Naive thymus-derived CD8-positive, alpha-beta T cell (primary cell): ENCODE data around the gene COL16A1. TPM values are rescaled to one million over a fixed set of nuclear protein-coding genes. Genes with fewer than 3 reads are reported as not detected.

ENCODE experiments used
- ATAC-seq, 2 donors: fragments of 150-1000 bp; cut with Tn5 transposase in 1 of 2; sonication (Bioruptor Pico), chemical (Tn5 transposase) in 1 of 2; 1 replicate in 1 of 2; 2 replicates in 1 of 2; pipeline ENCODE4 v1.10.0; 2021; ENCODE audit warnings: mild to moderate bottlenecking in 2 of 2, moderate library complexity in 2 of 2
- POLR2A ChIA-PET: fragments of 350-600 bp; sonication (Branson Sonifier 250); formaldehyde crosslinking; loops from one replicate; lab custom pipeline; 2021; ENCODE audit warnings: antibody characterized with exemption; lab: Charles Lee
- DNase-seq, 10 donors: peaks; one replicate each; pipeline versions ENCODE4 v3.0.0 to v3.0.0-alpha.2; 2020 to 2022
- H3K27ac Mint-ChIP-seq, 10 donors: one replicate each; pipeline ENCODE4 v1.8.0; 2020 to 2022; ENCODE audit warnings: mild to moderate bottlenecking in 10 of 10, mixed read lengths in 10 of 10, moderate library complexity in 4 of 10, inconsistent platforms in 1 of 10
- H3K27me3 Mint-ChIP-seq, 5 donors: one replicate each; pipeline ENCODE4 v1.8.0; 2021 to 2022; ENCODE audit warnings: mixed read lengths in 5 of 5
- H3K36me3 Mint-ChIP-seq, 3 donors: one replicate each; pipeline ENCODE4 v1.8.0; 2020 to 2022; ENCODE audit warnings: mixed read lengths in 3 of 3, mild to moderate bottlenecking in 2 of 3, inconsistent platforms in 1 of 3
- H3K4me1 Mint-ChIP-seq, 4 donors: one replicate each; pipeline ENCODE4 v1.8.0; 2021 to 2022; ENCODE audit warnings: mixed read lengths in 4 of 4
- H3K4me3 Mint-ChIP-seq, 10 donors: one replicate each; pipeline ENCODE4 v1.8.0; 2020 to 2022; ENCODE audit warnings: mild to moderate bottlenecking in 10 of 10, mixed read lengths in 10 of 10, moderate library complexity in 6 of 10, inconsistent platforms in 1 of 10
- H3K9me3 Mint-ChIP-seq, 9 donors: one replicate each; pipeline ENCODE4 v1.8.0; 2020 to 2022; ENCODE audit warnings: mixed read lengths in 9 of 9, mild to moderate bottlenecking in 3 of 9, inconsistent platforms in 1 of 9, moderate library complexity in 1 of 9
- polyA plus RNA-seq, 3 donors: library from polyadenylated mRNA; unstranded; fragments of 300-500 nt; fragmentation: Illumina TruSeq; gene quantifications; one replicate each; pipeline ENCODE4 v1.2.3, GENCODE V29; 2021
- total RNA-seq, 8 experiments: library from RNA in 2 of 8; stranded (reverse) in 2 of 8; gene quantifications; one replicate each; pipeline ENCODE4 v1.2.3 and lab custom pipeline; 2021 to 2026

The COL16A1 gene
- total and polyA plus RNA-seq, 5 experiments from 2014 or later: 0.20 TPM; not detected in 4

GRCh38 chr1:31730336-31731048 is 26.7 kb upstream of the COL16A1 start:
- H3K9me3 Mint-ChIP-seq: no peaks in the 10 kb centered on the region
- H3K4me3 Mint-ChIP-seq: no peak overlapping the region
- peaks cover 0 to 2% (median 0%) of the 10 kb centered on the region in 5 donors for H3K27me3 Mint-ChIP-seq
- H3K36me3 Mint-ChIP-seq: no peaks in the 10 kb centered on the region
- POLR2A ChIA-PET: no interaction called here
- H3K27ac Mint-ChIP-seq: no peak overlapping the region
- no peak for ATAC-seq
- peaks cover 0 to 5% (median under 1%) of the 10 kb centered on the region in 4 donors for H3K4me1 Mint-ChIP-seq
- no peak for DNase-seq

DNA sequence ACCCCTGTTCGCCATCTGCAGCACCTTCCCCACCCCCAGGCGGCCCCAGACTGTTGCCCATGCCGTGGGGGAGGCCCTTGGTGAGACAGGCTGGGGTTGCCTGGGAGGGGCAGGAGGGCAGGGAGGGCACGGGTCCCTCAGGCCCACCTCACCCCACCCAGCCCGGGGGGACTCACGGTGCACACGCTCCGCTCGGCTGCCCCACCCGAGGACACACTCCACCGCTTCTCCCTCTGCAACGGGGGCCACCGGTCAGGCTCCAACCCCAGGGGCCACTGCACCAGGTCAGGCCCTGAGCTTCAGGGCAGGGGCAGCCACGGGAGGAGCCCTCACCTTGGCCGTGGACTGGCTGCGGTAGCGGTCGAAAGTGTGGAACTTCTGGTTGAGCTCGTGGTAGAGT is 24.0 kb upstream of the COL16A1 start:
- H3K9me3 Mint-ChIP-seq: peaks cover 0 to 1% (median 0%) of the 10 kb centered on the region in 9 donors
- POLR2A ChIA-PET: no interaction called here

DNA sequence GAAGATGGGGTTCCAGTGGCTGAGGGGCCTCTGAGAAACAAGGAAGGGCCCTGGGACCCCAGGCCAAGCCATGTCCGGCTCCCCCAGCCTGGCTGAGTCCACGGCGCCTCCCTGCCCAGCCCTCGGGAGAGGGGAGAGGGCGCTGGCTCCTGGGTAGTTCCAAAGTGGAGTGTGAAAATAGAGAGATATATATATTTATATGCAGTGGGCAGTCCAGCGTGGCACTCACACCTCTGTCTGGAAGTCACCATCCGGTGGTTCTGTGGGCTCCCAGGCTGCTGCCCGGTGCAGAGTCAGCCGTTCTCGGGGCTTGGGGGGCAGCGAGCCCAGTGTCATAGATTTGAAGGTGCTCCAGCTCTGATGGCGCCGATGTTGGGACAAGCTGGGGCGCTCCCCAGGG is 23.4 kb upstream of the COL16A1 start:
- H3K4me1 Mint-ChIP-seq: peaks cover 0 to 5% (median under 1%) of the 10 kb centered on the region in 4 donors
- POLR2A ChIA-PET: no interaction called here

More for the DNA sequence above, 24.0 kb upstream of the COL16A1 start:
- Mint-ChIP-seq H3K27me3 (peaks cover 0 to 3% (median 2%) of the 10 kb centered on the region in 5 donors), H3K36me3 (no peaks in the 10 kb centered on the region), H3K27ac (no peak overlapping the region), H3K4me3 (no peak overlapping the region), H3K4me1 (peaks cover 0 to 5% (median under 1%) of the 10 kb centered on the region in 4 donors)
- DNase-seq: no peak
- no peak for ATAC-seq

GRCh38 chr1:31726715-31727114 is 22.9 kb upstream of the COL16A1 start:
- no peak overlapping the region for H3K27ac Mint-ChIP-seq
- POLR2A ChIA-PET: no interaction called here
- no peak overlapping the region for H3K4me3 Mint-ChIP-seq
- DNase-seq (no peak), ATAC-seq (no peak)
- H3K36me3 Mint-ChIP-seq: peaks cover 0 to 5% (median 0%) of the 10 kb centered on the region in 3 donors
- H3K4me1 Mint-ChIP-seq: peaks cover 0 to 5% (median under 1%) of the 10 kb centered on the region in 4 donors
- peaks cover 5 to 13% (median 11%) of the 10 kb centered on the region in 5 donors for H3K27me3 Mint-ChIP-seq
- H3K9me3 Mint-ChIP-seq: peaks cover 0 to 12% (median 0%) of the 10 kb centered on the region in 9 donors

More for the DNA sequence above, 23.4 kb upstream of the COL16A1 start:
- H3K9me3 Mint-ChIP-seq: peaks cover 0 to 8% (median 0%) of the 10 kb centered on the region in 9 donors
- peaks cover 0 to 5% (median 0%) of the 10 kb centered on the region in 3 donors for H3K36me3 Mint-ChIP-seq
- H3K4me3 Mint-ChIP-seq: no peak overlapping the region
- no peak overlapping the region for H3K27ac Mint-ChIP-seq
- DNase-seq (no peak), ATAC-seq (no peak)
- peaks cover 4 to 8% (median 8%) of the 10 kb centered on the region in 5 donors for H3K27me3 Mint-ChIP-seq

DNA sequence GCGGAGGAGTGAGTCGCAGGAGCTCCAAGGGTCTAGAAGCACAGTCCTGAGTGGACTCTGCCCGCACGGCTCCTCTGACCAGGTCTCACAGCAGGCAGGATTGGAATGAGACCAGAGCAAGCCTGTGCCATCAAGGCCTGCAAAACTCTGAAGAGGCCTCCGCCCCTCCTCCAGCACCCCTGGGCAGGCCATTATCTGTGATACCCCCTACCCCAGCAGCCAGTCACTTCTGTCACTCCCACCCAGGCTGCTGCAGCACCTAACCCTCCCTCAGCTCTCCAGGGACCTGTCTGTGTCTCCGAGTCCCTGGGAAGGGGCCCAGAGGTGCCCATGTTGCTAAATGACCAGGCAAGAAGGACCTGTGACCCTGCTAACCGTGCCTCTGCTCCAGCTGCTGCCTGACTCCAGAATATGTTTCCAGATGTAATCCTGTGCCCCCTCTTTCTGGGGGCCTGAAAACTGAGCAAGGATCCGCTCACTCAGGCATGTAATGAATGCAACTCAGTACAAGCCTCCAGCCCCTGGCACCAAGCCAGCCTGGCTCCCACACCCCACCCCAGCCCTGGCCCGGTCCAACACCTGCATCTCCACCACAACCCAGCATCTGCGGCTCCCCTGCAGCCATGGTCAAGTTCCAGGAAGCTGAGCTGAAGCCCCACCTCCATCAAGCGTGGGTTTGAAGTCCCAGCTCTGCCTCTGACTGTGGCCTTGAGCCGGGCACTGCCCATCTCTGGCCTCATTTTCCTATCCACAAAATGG is 22.1 kb upstream of the COL16A1 start:
- H3K27ac Mint-ChIP-seq: no peak overlapping the region

DNA sequence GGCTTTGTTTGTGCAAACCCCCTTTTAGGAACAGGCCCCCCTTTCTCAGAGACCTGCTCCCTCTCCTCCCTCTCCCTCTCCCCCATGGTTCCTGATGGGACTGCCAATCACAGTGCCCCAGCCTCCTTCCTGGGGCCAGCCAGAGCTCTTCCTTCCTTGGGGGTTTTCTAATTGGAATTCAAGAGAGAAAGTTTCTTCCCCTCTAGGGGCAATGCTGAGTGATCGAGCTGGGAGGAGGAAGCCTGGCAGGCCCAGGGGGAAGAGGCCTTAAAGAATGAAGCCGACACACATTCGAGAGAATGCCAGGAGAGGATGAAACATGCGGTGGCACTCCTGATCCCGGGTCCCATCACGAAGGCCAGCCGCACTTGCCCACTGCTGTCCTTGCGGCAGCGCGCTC is 21.3 kb upstream of the COL16A1 start:
- POLR2A ChIA-PET: interaction anchor here (0.6 kb wide), 1 partner anchor 545 kb away, joined by 4 read pairs; no protein-coding TSS in a partner anchor
- no peak for ATAC-seq
- Mint-ChIP-seq H3K4me3 (no peak overlapping the region), H3K36me3 (peaks cover 0 to 5% (median 0%) of the 10 kb centered on the region in 3 donors), H3K9me3 (peaks cover 0 to 12% (median 0%) of the 10 kb centered on the region in 9 donors), H3K27ac (peak overlapping the region in 1 of 10 donors; percentile 32), H3K27me3 (peaks cover 5 to 27% (median 17%) of the 10 kb centered on the region in 5 donors), H3K4me1 (peaks cover 0 to 5% (median 0%) of the 10 kb centered on the region in 4 donors)
- DNase-seq: no peak

More for the DNA sequence above, 22.1 kb upstream of the COL16A1 start:
- DNase-seq: no peak
- peaks cover 0 to 12% (median 0%) of the 10 kb centered on the region in 9 donors for H3K9me3 Mint-ChIP-seq
- H3K4me1 Mint-ChIP-seq: peaks cover 0 to 5% (median under 1%) of the 10 kb centered on the region in 4 donors
- peaks cover 0 to 5% (median 0%) of the 10 kb centered on the region in 3 donors for H3K36me3 Mint-ChIP-seq
- H3K27me3 Mint-ChIP-seq: peaks cover 5 to 20% (median 14%) of the 10 kb centered on the region in 5 donors
- no peak overlapping the region for H3K4me3 Mint-ChIP-seq
- POLR2A ChIA-PET: interaction anchor here (0.6 kb wide), 1 partner anchor 544 kb away, joined by 4 read pairs; no protein-coding TSS in a partner anchor
- no peak for ATAC-seq

DNA sequence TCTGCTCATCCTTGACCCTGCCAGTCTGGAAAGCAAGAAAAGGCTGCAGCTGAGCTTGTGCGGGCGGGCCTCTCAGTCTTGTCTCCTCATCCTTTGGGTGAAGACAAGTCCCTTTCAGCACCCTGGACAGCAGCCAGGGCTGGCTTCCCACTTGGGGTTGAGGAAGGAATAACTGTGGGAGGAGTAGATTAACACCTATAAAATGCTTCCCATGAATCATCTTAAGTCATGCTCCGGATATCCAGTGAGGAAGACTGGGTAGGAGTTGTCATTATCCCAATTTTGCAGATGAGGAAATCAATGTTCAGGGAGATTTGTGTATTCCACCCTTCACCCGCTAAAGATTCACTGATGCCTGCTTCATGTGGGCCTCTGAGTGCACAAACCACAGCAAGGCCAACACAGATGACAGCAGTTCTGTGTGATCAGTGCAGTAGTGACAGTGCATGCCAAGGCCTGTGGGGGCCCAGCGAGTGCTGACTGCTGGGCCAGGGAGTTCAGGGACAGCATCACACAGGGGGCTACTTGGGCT is 20.1 kb upstream of the COL16A1 start:
- H3K9me3 Mint-ChIP-seq: peaks cover 0 to 12% (median 0%) of the 10 kb centered on the region in 9 donors
- ATAC-seq (no peak), DNase-seq (peak in 5 of 10 donors; percentile 20 to 44 (median 29))
- H3K27ac Mint-ChIP-seq: no peak overlapping the region
- H3K4me3 Mint-ChIP-seq: no peak overlapping the region
- peaks cover 0 to 5% (median 0%) of the 10 kb centered on the region in 3 donors for H3K36me3 Mint-ChIP-seq
- H3K27me3 Mint-ChIP-seq: peaks cover 5 to 32% (median 20%) of the 10 kb centered on the region in 5 donors
- H3K4me1 Mint-ChIP-seq: peaks cover 0 to 1% (median 0%) of the 10 kb centered on the region in 4 donors
- POLR2A ChIA-PET: no interaction called here

- Mint-ChIP-seq H3K4me3 (no peak overlapping the region), H3K4me1 (peaks cover 9 to 23% (median 17%) of the 10 kb centered on the region in 4 donors), H3K9me3 (peaks cover 0 to 12% (median 0%) of the 10 kb centered on the region in 9 donors), H3K27ac (no peak overlapping the region), H3K27me3 (peaks cover 29 to 86% (median 56%) of the 10 kb centered on the region in 5 donors), H3K36me3 (peaks cover 0 to 5% (median 0%) of the 10 kb centered on the region in 3 donors)
- POLR2A ChIA-PET: no interaction called here
- ATAC-seq (no peak), DNase-seq (no peak)
Measured at GRCh38 chr1:31718327-31718897, 14.6 kb upstream of the COL16A1 start.

- Mint-ChIP-seq H3K4me1 (peaks cover 9 to 23% (median 17%) of the 10 kb centered on the region in 4 donors), H3K9me3 (peaks cover 0 to 6% (median 0%) of the 10 kb centered on the region in 9 donors), H3K36me3 (peaks cover 0 to 1% (median 0%) of the 10 kb centered on the region in 3 donors), H3K27ac (peak overlapping the region in 1 of 10 donors; percentile 51), H3K27me3 (peaks cover 30 to 90% (median 58%) of the 10 kb centered on the region in 5 donors), H3K4me3 (no peak overlapping the region)
- DNase-seq (no peak), ATAC-seq (no peak)
- POLR2A ChIA-PET: no interaction called here
Measured at GRCh38 chr1:31717341-31717740, 13.5 kb upstream of the COL16A1 start.

DNA sequence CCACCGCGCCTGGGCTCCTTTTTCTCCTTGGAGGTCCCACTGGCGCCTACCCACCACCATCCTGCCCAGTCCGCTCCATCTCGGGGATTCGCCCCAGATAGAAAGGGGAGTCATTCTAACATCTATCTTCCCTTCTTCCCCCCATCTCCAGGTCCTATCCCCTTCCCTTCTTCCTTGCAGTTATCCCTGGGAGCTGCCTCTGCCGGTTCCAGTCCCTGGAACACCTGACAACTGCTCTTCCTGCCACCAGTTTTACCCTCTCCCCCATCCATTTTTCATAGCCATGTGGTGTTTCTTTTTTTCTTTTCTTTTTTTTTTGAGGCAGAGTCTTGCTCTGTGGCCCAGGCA is 12.0 kb upstream of the COL16A1 start:
- no peaks in the 10 kb centered on the region for H3K36me3 Mint-ChIP-seq
- ATAC-seq: no peak
- peaks cover 9 to 23% (median 17%) of the 10 kb centered on the region in 4 donors for H3K4me1 Mint-ChIP-seq
- POLR2A ChIA-PET: no interaction called here
- peak overlapping the region in 8 of 10 donors; percentile 20 to 76 (median 68) for H3K4me3 Mint-ChIP-seq
- H3K9me3 Mint-ChIP-seq: no peaks in the 10 kb centered on the region
- DNase-seq: no peak
- peak overlapping the region in 1 of 10 donors; percentile 51 for H3K27ac Mint-ChIP-seq
- H3K27me3 Mint-ChIP-seq: peaks cover 33 to 89% (median 58%) of the 10 kb centered on the region in 5 donors

GRCh38 chr1:31715087-31715872 is 11.5 kb upstream of the COL16A1 start:
- Mint-ChIP-seq H3K4me1 (peaks cover 9 to 23% (median 17%) of the 10 kb centered on the region in 4 donors), H3K27ac (peak overlapping the region in 1 of 10 donors; percentile 51), H3K9me3 (no peaks in the 10 kb centered on the region)

More at GRCh38 chr1:31715087-31715872, 11.5 kb upstream of the COL16A1 start:
- DNase-seq (peak in 3 of 10 donors; percentile 9 to 22 (median 16)), ATAC-seq (peak; percentile 59 to 71)
- POLR2A ChIA-PET: no interaction called here
- peak overlapping the region; percentile 36 to 82 (median 70) for H3K4me3 Mint-ChIP-seq
- H3K36me3 Mint-ChIP-seq: no peaks in the 10 kb centered on the region
- peaks cover 35 to 87% (median 58%) of the 10 kb centered on the region in 5 donors for H3K27me3 Mint-ChIP-seq
